NCI-H748 (cell line): Measurements from ENCODE around the gene VPS52.
"Not testable (repeated sequence)": the region's sequence is repeated elsewhere in the genome, so short reads cannot be mapped to it uniquely, and the experiment has no call there.

ENCODE experiments used
- DNase-seq: peaks from one replicate; lab custom pipeline; 2025; ENCODE audit not compliant: unreplicated experiment; lab: John Stamatoyannopoulos, UW

VPS52 gene

DNA sequence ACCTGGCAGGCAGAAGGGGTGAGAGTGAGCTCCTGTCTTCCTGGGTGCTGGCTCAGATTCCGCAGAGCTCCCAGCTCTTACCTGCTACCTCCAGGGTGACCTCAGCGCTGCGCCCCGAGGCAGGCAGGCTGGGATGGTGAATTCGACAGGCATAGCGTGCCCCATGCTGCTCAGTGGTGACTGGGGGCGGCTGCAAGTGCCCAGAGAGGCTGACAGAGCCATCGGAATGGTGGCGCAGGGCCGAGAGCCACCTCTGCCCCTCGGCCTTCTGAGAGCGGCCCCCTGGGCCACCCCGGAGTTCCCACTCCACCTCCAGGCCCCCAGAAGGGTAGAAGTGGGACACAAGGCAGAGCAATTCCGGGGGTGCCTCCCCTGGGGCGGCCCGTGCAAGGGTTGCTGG, 32.5 kb upstream of the VPS52 start:
- DNase-seq = no peak

DNA sequence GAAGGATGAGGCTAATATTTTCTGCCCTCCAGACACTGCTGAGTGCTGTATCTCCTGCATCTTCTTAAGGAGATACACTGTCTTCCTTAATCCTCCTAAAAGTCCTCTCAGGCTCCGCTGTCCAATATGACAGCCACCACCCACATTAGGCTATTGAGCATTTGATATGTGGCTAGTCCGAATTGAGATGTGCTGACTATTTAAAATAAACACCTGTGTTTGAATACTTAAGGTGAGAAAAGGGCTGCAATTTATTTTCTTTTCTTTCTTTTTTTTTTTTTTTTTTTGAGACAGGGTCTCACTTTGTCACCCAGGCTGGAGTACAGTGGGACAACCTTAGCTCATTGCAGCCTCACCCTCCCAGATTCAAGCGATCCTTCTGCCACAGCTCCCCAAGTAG, 30.2 kb upstream of the VPS52 start:
- DNase-seq = no peak

DNA sequence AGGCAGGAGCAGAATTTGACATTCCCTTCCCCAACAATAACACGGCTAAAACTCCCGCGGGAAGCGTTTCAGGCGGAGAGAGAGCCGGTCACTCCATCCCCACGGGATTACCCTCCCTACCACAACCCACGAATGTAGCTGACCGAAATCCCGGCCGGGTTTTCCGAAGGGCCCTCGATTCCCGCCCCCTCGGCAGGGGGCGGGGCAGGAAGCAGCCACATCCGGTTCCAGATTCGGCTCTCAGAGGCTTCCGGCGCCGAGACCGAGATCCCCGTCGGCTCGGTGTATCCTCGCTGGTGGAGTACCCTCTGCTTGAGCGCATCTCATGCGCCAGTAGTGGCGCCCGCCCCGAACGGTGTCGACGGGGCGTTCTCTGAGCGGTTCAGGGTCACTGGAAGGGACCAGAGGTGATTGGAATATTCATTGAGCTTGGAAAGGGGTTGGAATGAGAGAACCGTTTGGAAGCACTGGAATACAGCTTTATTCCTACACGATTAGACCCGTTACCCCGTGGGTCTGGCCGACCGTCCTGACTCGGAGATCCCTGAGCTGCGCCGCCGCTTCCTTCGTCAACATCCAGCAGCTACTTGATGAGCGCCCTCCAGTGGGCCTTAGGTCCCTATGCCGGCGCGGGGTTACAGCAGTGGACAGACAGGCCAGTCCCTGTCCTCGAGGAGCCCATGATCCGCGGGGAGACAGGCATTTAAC, 27.7 kb upstream of the VPS52 start:
- DNase-seq = peak; percentile 95

DNA sequence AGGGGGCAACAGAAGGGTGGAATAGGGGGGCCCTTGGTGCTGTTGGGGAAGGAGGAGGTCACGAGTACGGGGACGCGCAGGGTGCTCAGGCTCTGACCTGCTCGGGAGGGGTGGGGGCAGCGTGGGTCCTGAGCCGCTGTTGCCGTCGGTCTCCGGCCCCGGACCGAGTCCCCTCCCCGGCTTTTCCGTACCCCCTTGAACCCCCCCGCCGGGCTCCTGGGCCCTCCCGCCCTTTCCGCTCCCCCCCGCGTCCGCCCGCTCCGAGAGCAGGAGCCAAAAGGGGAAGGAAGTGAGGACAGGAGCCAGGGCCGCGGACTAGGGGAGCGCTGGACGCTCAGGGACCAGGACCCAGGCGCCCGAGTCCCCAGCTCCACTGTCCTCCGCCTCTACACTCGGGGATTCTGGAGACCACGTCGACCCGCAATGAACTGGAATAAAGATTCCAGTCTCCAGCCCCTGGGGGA, 27.1 kb upstream of the VPS52 start, which contains the start of gene RGL2:
TSS of gene RGL2 (minus strand) at position 170 of the 464 bp plus-strand sequence. CDS start 332 bp downstream, outside the sequence.
- DNase-seq = peak; percentile 73

DNA sequence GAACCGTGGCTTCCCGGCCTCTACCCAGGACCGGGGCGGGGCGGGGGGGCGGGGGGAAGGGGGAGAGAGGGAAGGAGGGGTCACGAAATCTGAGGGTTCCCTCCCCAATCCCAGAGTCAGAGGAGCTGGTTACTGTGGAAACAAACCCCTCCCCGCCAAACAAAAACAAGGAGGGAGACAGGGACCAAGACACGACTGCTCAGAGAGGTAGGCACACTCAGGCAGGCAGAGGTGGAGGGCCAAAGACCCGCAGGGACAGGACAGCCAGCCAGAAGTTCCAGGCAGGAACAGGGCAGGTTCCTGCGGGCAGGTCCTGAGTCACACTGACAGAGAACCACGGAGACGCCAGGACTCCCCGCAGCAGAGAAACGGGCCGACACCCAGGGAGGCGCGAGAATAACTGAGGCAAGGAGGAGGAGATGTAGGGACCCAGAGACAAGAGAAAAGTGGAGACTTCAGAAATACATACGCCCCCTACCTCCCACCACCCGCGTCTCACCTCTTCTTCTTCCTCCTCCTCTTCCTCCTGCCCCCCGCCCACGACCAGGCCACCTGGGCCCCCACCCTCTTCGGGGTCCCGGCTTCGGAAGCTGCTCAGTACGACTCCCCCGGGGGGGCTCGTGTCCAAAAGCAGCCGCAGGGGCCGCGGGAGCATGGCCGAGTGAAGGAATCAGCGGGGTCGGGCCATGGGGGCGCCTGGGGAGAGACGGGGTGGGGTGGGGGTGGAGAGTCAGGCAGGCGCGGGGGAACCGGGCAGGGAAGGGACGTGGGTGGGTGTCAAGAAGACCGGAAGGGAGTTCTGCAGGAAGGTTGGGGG, 26.5 kb upstream of the VPS52 start:
- peak; percentile 58 for DNase-seq

DNA sequence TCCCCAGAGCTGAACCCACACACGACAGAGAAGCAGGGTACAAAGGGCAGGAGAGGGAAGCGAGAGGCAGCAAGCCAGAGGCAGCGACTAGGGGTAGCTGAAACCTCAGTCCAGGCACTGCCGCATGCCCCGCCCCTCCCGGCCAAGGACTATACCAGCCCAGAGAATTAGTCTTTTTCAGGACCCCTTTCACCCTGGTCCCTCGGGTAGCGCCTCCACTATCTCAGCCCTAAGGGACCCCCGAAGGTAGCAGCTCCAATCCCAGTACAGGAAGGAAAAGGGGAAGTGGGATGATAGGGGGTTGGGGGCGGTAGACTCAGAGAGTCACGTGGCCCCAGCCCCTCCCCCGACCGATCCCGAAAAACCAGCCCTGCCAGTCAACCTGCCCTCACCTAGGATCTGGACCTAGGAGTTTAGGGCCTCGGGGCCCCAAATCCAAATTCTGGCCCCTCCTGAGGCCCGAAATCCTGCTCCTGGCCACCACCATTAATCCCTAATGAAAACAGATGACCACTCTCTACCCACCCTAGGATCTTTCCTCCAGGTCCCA, 25.8 kb upstream of the VPS52 start:
- no peak for DNase-seq

DNA sequence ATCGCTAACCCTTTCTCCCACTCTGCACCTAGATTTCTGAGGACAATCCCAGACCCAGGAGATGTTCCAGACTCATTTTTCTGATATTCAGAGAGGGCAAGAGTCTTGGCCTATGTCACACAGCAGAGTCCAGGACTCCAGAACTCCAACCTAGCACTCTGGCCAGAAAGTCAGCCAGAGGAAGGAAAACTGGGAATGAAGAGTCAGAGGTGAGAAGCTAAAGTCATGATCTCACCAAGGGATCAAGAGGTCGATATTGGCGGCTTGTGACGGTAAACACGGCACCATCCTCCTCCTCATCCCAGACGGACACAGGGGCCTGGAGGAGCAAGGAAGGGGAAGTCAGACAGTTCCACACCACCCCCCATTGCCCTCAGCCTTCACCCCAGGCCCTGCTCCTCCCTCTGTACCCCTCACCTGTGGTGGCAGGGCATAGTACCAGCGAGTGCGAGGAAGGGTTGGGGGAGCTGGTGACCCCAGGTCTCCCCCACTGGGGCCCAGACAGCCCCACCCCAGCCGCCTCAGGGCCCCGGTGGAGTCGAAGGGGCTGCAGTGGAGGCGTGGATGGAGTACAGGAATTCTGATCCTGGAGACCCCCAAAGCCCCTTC, 25.2 kb upstream of the VPS52 start:
- DNase-seq = no peak

DNA sequence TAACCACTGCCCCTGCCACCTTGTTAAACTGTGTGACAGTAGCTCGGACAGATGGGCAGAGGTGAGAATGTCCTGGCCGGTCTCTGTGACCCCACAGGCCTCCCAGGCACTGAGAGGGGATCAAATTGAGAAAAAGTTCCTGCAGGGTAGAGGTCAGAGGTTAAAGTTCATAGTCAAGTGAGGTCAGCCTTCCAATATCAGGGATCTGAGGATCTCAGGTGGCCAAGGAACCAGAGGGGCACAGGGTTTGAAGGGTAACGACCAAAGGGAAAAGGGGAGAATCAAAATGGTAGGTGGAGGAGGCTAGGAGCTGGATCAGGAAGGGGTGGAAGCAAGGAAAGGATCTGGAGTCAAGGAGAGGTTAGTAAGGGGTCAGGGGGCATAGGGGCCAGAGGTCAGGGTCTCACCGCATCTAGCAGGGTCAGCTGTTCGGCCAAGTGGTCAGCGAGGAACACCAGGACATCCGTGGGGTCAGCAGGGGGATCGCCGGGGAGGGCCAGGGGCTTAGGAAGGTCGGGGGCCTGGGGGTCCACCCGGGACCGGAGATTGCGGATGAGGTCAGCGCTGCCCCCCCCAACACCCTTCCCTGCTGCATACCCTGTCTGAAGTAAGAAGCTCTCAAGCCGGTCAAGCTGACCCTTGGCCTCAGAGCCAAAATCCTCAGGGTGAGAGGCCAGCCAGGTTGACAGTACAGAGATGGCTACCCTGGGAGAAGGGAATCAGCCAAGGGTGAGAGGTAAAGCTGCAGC, 24.1 kb upstream of the VPS52 start:
- no peak for DNase-seq

DNA sequence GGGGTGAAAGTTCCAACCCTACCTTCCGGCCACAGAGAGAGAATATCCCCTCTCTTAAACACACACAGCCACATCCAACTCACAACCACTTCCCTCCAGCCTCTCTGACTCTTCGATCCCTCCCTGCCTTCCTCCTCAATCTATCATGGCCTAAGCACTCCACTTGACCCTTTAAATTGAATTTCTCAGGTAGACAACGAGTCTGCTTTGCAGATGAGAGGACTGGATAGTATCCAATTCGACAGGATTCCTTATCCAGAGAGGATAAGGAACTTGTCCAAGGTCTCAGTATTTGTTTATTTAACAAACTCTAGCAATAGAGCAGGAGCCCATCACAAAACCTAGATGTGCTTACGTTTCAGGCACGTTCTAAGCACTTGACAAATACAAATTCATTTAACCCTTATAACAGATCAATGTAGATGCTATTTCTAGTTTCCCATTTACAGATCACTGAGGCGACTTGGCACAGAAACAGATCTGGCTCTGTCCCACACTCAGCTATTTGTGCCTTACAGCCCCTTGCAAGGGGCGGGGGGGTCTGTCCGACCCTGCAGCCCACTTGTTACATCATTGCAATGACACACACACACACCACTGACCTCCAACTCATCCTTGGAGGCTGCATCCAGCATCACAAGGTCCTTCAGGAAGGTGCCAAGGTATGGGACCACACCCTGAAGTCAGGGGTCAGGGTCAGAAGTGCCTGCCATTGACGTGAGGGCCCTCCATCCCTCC, 22.6 kb upstream of the VPS52 start:
- DNase-seq = no peak

DNA sequence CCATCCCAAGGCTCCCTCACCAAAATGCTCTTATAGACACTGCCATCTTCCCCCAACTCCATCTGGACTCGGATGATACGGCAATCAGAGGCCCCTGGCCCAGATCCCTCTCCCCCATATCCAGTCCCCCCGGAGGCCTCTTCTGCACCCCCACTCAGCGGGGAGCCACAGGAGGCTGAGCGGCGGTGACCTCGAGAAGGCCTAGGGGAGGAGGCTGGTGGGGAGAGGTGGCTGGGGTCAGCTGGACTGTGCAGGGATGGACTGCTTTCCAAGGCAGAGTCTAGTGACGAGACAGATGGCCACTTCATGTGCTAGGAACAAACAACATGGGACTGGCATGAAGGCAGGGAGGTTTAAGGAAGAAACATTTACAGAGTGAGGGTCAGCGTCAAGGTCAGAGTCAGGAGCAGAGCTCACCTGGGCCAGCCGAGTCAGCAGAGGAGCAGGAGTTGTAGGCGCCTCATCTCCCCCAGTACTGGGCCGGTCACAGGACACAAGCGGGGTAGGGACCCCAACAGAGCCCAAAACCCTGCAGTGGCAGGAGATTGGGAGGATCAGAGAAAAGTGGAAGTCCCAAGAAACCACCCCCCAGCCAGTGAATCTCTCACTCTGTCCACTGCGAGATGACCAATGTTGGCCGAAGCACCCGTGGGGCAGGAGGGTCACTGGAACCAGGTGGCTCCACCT, 21.5 kb upstream of the VPS52 start:
- DNase-seq = no peak

DNA sequence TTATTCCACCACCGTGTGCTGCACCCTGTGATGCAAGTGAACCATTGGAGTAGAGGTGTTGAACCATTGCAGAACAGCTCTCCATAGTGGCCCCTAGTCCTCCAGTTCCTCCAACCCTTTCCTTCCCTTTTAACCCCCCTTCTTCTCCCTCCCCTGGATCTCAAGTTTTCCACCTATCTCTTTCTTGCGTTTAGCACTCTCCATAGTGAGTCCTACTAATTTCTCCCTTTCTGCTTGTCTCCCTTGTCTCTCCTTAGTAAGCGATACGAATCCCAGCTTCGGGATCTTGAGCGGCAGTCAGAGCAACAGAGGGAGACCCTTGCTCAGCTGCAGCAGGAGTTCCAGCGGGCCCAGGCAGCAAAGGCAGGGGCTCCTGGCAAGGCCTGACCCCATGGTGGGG, 18.8 kb upstream of the VPS52 start:
- no peak for DNase-seq

DNA sequence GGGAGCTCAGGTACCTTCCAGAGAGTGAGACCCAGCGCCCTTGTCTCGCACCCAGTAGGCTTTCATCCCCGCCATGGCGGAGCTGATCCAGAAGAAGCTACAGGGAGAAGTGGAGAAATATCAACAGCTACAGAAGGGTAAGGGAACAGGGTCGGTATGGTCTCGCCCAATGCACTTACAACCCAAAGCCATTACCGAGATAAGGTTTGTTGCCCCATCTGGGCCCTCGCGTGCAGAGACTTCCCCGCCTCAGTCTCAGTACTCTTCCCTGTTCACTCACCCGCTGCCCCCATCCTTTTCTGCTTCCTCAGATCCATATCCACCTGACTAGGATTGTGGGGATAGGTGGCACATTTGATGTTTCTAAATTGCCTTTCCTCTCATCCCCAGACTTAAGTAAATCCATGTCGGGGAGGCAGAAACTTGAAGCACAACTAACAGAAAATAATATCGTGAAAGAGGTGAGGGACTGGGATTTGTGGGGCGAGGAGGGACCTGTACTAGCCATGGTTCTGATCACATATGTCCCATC, 18.2 kb upstream of the VPS52 start:
- DNase-seq = no peak

DNA sequence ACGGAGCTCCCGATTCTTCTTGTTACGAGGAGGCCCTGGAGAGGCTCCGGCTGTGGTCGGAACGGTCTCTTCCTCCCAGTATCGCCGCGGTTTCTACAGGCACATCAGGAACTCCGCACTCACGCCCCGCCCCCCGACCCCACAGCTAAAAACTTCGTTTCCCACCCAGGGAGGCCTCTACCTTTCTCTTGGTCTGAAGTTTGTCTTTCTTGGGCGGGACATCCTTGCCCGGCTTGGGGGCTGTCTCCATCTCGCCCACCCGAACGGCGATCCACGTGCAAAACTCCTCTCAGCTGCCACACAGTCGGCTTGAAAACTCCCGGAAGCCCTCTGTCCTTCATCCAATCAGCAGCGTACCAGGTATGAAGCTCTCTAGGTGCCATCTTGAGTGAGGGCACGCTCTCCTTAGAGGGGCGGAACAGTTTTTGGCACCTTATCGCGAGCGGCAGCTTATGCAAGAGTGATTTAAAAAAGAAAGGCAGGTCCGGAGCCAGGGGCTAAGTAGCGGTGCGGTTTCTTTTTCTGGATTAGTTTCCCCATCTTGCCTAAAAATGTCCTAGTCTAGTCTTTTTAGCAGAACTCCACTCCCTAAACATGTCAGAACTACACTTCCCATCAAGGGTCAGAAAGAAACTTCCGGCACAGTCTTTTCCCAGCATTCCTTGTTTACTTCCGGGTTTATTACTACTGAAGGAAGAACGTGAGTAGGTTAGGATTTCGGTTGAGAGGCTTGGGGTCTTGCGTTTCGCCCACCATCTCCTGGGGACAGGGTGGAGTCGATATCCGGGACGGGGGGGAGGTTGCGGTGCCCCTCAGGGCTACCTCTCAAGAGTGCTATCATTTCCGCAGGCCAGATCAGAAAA, 17.5 kb upstream of the VPS52 start, which contains the start of the genes PFDN6 and WDR46:
TSS of gene PFDN6 (plus strand) at position 681 of the 863 bp plus-strand sequence. CDS start 256 bp downstream, outside the sequence.
TSS of gene WDR46 (minus strand) at position 319 of the 863 bp plus-strand sequence. CDS start at position 250, 69 bp downstream.
- DNase-seq = peak; percentile 91

DNA sequence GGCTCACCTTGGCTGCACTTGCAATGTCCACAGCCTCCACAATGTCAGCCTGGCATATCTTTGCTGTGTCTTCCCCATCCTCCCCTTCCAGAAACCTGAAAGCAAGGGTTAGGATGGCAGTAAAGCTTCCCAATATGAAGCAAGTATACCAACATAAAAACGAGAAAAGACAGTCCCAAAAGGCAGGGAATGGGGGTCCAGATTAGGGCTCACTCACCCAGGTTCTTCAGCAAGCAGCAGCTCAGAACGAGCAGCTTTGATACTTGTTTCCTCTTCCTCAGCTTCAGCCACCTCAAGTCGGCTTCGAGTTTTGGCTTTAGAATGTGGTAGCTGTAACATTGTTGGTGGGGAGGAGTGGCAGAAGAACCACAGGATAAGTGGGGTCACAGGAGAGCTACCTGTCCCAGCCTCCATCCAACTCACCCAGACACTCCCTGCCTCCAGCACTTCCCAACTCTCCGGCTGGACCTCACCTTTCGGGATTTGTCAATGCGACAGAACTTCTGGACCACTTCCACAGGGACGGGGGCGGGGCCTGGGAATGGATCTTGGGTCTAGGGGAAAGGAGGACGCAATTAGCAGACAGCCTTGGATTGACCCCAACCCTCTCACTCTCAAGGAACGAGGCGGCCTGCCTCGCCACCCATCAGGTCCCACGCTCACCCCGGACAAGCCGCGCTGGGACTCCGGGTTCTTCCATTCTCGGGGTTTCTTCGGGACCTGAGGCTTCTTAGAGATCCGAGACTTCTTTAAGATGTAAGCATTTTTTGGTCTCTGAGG, 16.7 kb upstream of the VPS52 start:
- no peak for DNase-seq

DNA sequence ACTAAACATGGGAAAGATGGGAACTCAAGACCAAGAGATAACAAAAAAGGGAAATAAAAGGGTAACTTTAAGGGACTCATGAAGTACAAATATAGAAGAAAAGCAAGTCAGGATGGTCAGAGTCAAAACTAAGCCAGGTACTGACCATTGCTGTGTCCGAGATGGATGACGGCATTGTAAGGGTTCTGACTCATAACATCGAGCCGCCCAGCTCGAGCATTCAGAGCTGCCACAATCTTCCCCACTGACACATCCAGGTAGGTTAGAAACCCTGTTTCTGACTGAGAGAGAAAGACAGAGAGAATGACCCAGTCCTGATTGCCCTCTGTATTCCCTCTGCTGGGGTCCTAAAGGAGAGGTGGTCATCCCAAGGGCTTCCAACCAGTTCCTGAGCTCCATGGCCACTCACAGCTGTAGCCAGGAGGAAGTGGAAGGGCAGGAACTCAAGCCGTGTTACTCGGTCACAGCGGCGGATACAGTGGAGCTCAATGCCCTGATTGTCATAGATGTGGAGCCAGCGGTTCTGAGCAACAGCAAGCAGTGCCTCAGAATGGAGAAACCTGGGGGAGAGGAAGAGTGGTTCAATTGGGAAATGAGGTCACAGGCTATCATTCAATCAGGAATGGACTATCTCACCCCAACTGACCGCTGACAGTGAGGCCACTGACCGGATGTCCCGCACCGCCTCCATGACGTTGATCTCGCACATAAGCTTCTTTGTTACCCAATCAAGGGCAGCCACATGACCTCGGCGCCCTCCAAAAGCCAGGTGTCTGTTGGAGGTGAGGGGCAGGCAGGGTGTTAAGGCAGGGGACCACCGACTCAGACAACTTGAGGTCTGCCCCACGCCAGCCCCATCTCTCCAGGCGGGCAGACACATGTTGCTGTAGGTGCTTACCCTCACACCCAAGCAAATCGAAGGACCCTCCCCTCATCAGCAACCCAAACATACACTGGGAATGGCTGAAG, 15.6 kb upstream of the VPS52 start:
- DNase-seq = no peak

DNA sequence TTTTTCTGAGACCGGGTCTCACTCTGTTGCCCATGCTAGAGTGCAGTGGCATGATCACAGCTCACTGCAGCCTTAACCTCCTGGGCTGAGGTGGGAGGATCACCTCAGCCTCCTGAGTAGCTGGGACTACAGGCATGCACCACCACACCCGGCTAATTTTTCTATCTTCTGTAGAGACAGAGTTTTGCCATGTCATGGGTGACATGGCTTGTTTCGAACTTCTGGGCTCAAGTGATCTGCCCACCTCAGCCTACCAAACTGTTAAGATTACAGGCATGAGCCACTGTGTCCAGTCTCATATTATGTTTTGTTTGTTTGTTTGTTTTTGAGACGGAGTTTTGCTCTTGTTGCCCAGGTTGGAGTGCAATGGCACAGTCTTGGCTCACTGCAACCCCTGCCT, 13.5 kb upstream of the VPS52 start:
- not testable (repeated sequence) for DNase-seq
